GM18873 (cell line): ENCODE measurements around the gene AMER1.

Experiments
- ATAC-seq: cut with Tn5 transposase; IDR thresholded peaks from one replicate; pipeline ENCODE4 v1.9.1; 2021; ENCODE audit warnings: mild to moderate bottlenecking, moderate library complexity, moderate number of reproducible peaks; ENCODE audit not compliant: unreplicated experiment, low FRiP score

AMER1 gene

DNA sequence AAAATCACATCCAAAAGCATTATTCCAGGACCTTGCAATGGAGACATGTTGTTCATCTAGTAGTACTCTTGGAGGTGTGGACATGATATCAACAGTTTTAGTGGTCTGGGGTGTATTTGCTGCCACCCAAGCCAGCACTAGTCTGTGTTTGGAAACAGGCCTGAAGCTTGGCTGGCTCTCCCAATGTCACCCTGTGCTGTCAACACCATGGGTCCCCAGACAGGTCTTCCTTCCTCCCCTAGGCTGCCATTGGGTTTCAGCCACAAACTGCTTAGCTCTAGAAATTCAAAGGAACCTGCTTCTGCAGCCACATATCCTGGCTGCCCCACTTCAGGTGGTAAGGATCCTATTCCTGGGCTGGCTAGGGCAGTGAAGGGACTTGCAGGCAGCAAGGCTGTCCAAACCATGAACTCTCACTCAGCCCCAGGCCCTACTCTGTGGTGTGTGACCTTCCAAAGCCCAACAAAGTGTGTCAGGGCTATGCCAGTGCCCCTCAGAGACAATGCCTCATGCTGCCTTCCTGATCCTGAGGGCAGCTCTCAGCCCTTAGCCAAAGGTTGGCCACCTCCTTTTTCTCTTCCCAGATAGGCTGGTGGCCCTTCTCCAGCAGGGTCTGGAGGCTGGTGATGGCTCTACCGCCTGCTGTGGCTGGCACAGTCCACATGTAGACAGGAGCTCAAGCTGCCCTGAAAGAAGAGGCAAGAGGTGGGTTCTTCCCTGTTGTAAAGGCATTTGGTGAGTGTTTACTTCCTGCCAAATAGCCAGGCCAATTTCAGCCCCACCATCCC is 18.3 kb downstream of the AMER1 start:
- ATAC-seq = no peak

DNA sequence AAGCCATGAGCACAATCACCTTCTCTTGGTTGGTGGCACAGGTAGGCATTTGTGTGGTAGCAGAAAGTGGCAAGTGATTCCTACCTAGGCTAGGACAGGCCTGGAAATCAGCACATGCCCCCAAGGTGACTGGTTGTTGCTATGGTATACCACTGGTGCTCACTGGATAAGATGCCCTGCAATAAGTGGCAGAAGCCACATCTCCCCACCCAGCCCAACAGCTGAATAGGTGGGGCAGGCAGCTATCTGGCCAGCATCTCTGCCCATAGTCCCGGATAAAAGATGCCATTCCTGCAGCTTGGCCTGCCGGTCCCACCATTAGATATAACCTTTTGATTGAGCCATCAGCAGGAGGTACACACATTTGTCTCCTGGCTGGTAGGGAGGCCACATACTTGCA is 21.1 kb downstream of the AMER1 start:
- no peak for ATAC-seq

DNA sequence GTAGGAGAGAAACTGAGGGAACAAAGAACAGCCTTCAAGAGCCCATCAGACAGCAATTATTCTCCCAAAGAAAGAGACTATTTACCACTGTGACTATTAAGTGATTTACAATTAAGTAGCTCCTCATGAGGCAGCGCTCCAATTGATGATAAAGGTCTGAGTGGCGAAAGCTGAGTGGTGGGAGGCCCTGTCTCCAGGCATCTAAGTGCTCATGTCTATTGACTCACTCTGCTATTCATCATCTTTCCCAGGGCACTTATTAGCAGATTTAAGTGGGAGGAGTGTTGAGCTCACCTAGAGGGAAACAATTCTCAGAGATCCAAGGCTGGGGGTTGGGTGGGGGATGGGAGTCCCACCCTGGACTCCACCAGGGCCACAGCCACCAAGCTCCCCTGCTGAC is 23.3 kb downstream of the AMER1 start:
- no peak for ATAC-seq

DNA sequence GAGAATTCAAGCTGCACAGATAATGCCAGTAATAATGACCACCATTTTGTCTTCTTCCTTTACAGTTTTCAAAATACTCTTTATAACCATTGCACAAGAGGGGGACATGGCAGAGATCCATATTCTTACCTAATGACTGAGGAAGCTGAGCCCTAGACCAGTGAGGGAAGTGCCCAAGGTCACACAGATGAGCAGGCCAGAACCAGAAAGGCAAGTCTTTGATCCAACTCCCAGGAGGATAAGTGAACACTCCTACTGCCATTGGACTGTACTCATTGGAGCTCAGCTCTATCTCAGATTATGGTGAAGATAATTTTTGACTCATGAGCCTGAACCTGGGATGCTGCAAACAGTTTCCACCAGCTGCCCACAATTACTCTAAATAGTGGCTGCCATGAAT is 28.6 kb downstream of the AMER1 start:
- ATAC-seq = no peak

DNA sequence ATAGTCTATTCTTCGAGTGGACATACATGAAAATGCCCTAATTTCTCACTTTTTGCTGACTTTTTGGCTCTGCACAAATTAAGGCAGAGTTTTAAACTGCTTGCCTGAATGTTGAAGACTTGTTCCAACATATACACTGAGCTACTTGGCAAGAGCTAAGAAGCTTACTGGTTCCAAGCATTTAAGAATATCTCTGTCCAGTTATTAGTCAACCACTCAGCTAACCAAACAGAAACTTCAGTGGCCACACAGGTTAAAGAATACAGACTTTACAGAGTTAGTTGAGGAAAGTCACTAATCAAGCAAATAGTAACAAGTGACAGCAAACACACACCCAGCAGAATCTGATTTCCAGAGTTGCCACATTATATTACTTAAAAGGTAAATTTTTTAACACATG is 35.5 kb downstream of the AMER1 start:
- ATAC-seq = no peak

DNA sequence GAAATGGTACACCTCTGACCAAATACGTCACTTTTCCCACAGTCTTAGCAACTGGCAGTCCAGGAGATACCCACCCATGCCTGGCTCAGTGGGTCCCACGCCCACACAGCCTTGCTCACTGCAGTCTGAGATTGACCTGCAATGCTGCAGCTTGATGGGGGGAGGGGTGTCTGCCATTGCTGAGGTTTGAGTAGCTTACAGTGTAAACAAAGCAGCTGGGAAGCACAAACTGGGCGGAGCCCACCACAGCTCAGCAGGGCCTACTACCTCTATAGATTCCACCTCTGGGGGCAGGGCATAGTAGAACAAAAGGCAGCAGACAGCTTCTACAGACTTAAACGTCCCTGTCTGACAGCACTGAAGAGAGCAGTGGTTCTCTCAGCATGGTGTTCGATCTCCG is 52.7 kb downstream of the AMER1 start:
- ATAC-seq = no peak

DNA sequence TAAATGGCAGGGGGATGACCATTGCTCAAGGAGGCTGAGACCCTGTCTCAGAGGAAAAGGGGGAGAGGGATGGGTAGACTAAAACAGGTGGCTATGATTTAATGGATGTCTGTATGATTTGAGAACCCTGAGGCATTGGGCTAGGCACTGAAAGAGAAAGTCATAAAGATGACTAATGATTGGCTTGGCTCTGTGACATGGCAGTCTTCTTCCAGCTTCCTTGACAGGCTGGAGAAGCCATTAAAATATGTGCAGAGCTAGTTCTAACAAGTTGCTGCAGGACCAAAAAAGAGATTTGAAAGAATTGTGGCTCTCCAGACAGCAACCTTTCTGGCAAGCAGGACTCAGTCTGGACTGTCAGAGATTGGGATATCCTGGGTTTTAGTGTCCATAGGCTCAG is 53.6 kb downstream of the AMER1 start:
- ATAC-seq = no peak

DNA sequence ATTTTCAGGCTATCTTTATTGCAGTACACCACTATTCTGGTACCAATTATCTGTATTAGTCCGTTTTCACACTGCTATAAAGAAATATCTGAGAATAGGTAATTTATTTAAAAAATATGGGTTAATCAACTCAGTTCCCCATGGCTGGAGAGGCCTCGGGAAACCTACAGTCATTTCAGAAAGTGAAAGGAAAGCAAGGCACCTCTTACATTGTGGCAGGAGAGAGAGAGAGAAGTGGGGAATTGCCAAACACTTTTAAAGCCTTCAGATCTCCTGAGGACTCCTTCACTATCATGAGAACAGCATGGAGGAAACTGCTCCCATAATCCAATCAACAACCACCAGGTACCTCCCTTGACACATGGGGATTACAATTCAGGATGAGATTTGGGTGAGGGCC is 54.7 kb downstream of the AMER1 start:
- no peak for ATAC-seq
